Right lobe of liver (tissue), 6 donors: ENCODE results near the gene CHIA. TPM values are rescaled to one million over a fixed set of nuclear protein-coding genes. Genes with fewer than 3 reads are reported as not detected.

Experiments used
- ATAC-seq, 4 donors: fragments of 200-7000 bp; cut with Tn5 transposase; one replicate each; pipeline ENCODE4 v1.9.1; 2020; ENCODE audit warnings: mild to moderate bottlenecking in 4 of 4, moderate library complexity in 4 of 4
- DNase-seq, 3 donors: peaks; one replicate each; pipeline ENCODE4 v3.0.0-alpha.2; 2020
- H3K27ac ChIP-seq, 3 donors: fragments of 200-600 bp; one replicate each; pipeline ENCODE4 v1.8.0; 2022
- H3K27me3 ChIP-seq, 2 donors: fragments of 200-600 bp; one replicate each; pipeline ENCODE4 v1.8.0; 2022
- H3K36me3 ChIP-seq, 4 donors: fragments of 200-600 bp; sonication (generic) in 1 of 4; one replicate each; pipeline versions ENCODE4 v1.5.1 to v1.8.0; 2017 to 2022; ENCODE audit warnings: control low read depth in 1 of 4
- H3K4me1 ChIP-seq, 4 donors: fragments of 200-600 bp; sonication (generic) in 1 of 4; one replicate each; pipeline versions ENCODE4 v1.5.1 to v1.8.0; 2017 to 2022; ENCODE audit warnings: control low read depth in 1 of 4
- H3K4me3 ChIP-seq, 3 donors: fragments of 200-600 bp; one replicate each; pipeline ENCODE4 v1.8.0; 2022
- H3K9me3 ChIP-seq, 4 donors: fragments of 200-600 bp; sonication (generic) in 1 of 4; one replicate each; pipeline versions ENCODE4 v1.5.1 to v1.8.0; 2017 to 2022; ENCODE audit warnings: control low read depth in 1 of 4
- CTCF ChIP-seq, 4 donors: fragments of 200-600 bp in 3 of 4; fragments of 450-650 bp in 1 of 4; IDR thresholded peaks; one replicate each; pipeline versions ENCODE4 v1.5.1 to v1.8.0; 2016 to 2022; ENCODE audit warnings: antibody characterized with exemption in 4 of 4, mild to moderate bottlenecking in 2 of 4
- POLR2A ChIP-seq: fragments of 450-650 bp; IDR thresholded peaks from one replicate; pipeline ENCODE4 v1.6.1; 2017; ENCODE audit warnings: antibody characterized with exemption, mild to moderate bottlenecking
- WGBS: methylation state at CpG from one replicate; pipeline ENCODE4 v1.1.6; 2018; ENCODE audit warnings: low coverage, low lambda C conversion rate; ENCODE audit not compliant: insufficient coverage; ENCODE audit errors: missing lambda C conversion rate; 5-methylcytosine and 5-hydroxymethylcytosine counted together
- intact Hi-C, 2 donors: fragments of 100-400 bp; cut with DNase I; formaldehyde crosslinking; loops; one replicate each; pipeline versions ENCODE4 v1.11.2 to v1.14.1; 2022
- total RNA-seq, 6 experiments: library from RNA; depleted of rRNA in 2 of 6; stranded (reverse); fragments of >200 nt in 2 of 6; fragmentation: NEBNext Ultra II Directional in 3 of 6; extraction: Animal tissue kit (Norgen Biotek cat#: 25700) in 3 of 6; gene quantifications; one replicate each; pipeline versions ENCODE4 v1.1.0 to v1.2.4, GENCODE V29; 2016 to 2023
- donor health status: DM: no; HTN: yes; CAD: no.
- donor health status: DM: no; HTN: no; CAD: no.
- donor health status: DM: no; HTN: no; CAD: no.
- donor health status: DM: no; HTN: yes; CAD: no.
- donor health status: DM: no; HTN: yes; CAD: no.

The CHIA gene
- total RNA-seq, 6 experiments from 2014 or later: not detected

- no peak for DNase-seq
- ATAC-seq: no peak
- Histone ChIP-seq H3K27ac (no peak overlapping the region), H3K27me3 (no peaks in the 10 kb centered on the region), H3K4me1 (no peaks in the 10 kb centered on the region), H3K4me3 (no peak overlapping the region), H3K9me3 (no peaks in the 10 kb centered on the region), H3K36me3 (no peaks in the 10 kb centered on the region)
- intact Hi-C loops: no loop called here
- 74% methylated on average over 4 of the region's 4 CpGs for WGBS
- no peak for TF ChIP-seq POLR2A
- TF ChIP-seq CTCF (IDR thresholded peaks at IDR 0.05): no peak
Observed at GRCh38 chr1:111279144-111279543, 11.5 kb upstream of the CHIA start.

DNA sequence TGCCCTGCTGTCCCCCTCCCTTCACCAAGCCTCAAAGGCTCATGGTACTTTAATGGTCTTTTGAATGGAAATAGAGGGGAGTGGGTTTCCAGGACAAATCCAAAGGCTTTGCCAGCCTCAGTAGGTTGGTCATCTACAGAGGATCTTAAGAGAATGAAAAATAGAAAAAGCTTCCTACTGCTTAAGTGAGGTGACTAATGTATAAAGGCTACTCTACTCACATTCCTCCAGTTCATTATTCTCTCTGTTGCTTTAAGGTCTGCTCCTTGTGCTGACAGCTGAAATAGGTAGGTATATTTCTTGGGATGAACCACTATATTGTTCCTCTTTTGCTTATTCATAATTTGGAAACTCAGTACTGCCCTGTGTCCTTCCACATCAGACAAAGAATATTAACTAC lies 10.4 kb upstream of the CHIA start:
- no peak for ATAC-seq
- Histone ChIP-seq H3K9me3 (no peaks in the 10 kb centered on the region), H3K4me1 (no peaks in the 10 kb centered on the region), H3K4me3 (no peak overlapping the region), H3K27ac (no peak overlapping the region), H3K36me3 (no peaks in the 10 kb centered on the region), H3K27me3 (no peaks in the 10 kb centered on the region)
- intact Hi-C loops: no loop called here
- no peak for DNase-seq
- TF ChIP-seq CTCF (IDR thresholded peaks at IDR 0.05): no peak

DNA sequence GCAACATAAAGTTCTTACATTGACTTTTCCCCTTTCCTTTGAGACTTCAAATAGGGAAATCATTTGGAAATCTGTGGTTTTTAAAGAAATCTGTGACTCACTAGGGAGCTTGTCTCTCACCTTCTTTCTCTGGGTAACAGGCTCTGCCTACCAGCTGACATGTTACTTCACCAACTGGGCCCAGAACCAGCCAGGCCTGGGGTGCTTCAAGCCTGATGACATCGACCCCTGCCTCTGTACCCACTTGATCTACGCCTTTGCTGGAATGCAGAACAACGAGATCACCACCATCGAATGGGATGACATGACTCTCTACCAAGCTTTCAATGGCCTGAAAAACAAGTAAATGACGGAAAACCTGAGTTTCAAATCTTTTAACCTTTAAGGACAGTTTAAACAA lies 9.2 kb upstream of the CHIA start:
- no peaks in the 10 kb centered on the region for H3K9me3 ChIP-seq
- no peak overlapping the region for H3K27ac ChIP-seq
- ATAC-seq (no peak), DNase-seq (no peak)
- TF ChIP-seq CTCF (IDR thresholded peaks at IDR 0.05): no peak
- no peak for TF ChIP-seq POLR2A
- WGBS: 85% methylated on average over 5 of the region's 5 CpGs
- intact Hi-C loops: no loop called here
- H3K4me1 ChIP-seq: no peaks in the 10 kb centered on the region
- no peaks in the 10 kb centered on the region for H3K36me3 ChIP-seq
- H3K27me3 ChIP-seq: no peaks in the 10 kb centered on the region
- no peak overlapping the region for H3K4me3 ChIP-seq

DNA sequence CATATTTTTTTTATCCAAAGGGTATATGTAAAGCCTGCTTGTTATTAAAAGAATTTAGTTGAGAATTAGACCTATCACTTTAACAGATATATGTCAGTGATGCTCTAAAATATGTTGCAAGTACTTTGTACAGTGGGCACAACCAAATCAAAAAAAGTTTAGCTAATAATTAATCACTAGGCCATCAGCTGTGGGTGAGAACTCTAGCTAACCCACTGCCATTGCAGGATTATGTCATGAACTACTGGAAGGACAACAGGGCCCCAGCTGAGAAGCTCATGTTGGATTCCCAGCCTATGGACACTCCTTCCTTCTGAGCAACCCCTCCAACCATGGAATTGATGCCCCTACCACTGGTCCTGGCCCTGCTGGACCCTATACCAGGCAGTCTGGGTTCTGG lies 6.8 kb upstream of the CHIA start:
- TF ChIP-seq POLR2A (no peak), CTCF (IDR thresholded peaks at IDR 0.05) (no peak)
- no peak for ATAC-seq
- H3K9me3 ChIP-seq: no peaks in the 10 kb centered on the region
- DNase-seq: no peak
- intact Hi-C loops: no loop called here
- H3K36me3 ChIP-seq: no peaks in the 10 kb centered on the region
- H3K27ac ChIP-seq: no peak overlapping the region
- H3K27me3 ChIP-seq: no peaks in the 10 kb centered on the region
- H3K4me3 ChIP-seq: no peak overlapping the region
- H3K4me1 ChIP-seq: no peaks in the 10 kb centered on the region

- Histone ChIP-seq H3K4me3 (no peak overlapping the region), H3K27ac (no peak overlapping the region), H3K27me3 (no peaks in the 10 kb centered on the region), H3K9me3 (no peaks in the 10 kb centered on the region), H3K4me1 (no peaks in the 10 kb centered on the region), H3K36me3 (no peaks in the 10 kb centered on the region)
- WGBS: 69% methylated on average over 2 of the region's 2 CpGs
- intact Hi-C loops: no loop called here
- TF ChIP-seq POLR2A (no peak), CTCF (IDR thresholded peaks at IDR 0.05) (no peak)
- DNase-seq: no peak
- no peak for ATAC-seq
Observed at GRCh38 chr1:111285879-111286278, 4.8 kb upstream of the CHIA start.
